ENCODE results near the gene CCDC187.

Gene CCDC187

DNA sequence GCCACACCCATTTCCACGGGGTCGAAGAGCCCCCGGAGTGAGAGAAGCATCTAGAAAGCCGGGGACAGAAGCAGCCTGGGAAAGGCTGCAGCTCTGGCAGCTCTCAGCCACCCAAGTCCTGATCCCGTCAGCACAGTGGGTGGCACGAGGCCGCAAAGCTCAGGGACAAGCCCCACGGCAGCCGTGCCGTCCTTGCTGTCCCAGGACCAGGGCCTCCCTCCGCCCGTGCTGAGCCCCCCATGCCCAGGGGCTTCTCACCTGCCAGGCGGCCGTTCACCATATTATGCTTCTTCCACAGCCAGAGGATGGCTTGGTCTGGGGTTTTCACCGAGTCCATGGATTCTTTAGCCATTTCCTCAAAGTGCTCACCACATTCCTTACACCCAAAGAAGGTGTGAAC, 92.9 kb downstream of the CCDC187 start:
- DNase-seq (ENCODE audit: low read depth in 2 of 3, low spot score in 1 of 3): no peak

- DNase-seq (ENCODE audit: low read depth in 2 of 3, low spot score in 1 of 3): no peak
These were observed 93.6 kb downstream of the CCDC187 start for GRCh38 chr9:136210276-136210675.

- no peak for DNase-seq (ENCODE audit: low read depth in 2 of 3, low spot score in 1 of 3)
These were observed 94.1 kb downstream of the CCDC187 start for GRCh38 chr9:136209786-136210185.

DNA sequence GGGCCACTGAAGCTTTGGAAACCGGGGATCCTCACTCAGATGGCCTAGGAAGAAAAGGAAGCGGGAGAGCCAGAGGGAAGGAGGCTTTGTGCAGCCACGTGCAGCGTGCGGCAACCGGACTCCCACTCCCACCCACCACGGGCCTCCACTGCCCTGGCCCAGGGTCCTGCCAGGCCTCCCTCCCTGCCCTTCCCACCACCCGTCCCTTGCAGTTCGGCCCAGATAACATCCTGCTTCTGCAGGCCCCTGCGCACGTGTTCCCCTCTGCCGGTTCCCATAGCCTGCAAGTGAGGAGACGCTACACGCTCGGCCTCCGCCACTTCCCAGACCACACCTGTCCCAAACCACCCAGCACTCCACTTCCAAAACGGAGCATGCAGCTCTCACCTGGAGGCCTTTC, 94.7 kb downstream of the CCDC187 start:
- DNase-seq (ENCODE audit: low read depth in 2 of 3, low spot score in 1 of 3): no peak

GRCh38 chr9:136208675-136209074, 95.2 kb downstream of the CCDC187 start:
- no peak for DNase-seq (ENCODE audit: low read depth in 2 of 3, low spot score in 1 of 3)

DNA sequence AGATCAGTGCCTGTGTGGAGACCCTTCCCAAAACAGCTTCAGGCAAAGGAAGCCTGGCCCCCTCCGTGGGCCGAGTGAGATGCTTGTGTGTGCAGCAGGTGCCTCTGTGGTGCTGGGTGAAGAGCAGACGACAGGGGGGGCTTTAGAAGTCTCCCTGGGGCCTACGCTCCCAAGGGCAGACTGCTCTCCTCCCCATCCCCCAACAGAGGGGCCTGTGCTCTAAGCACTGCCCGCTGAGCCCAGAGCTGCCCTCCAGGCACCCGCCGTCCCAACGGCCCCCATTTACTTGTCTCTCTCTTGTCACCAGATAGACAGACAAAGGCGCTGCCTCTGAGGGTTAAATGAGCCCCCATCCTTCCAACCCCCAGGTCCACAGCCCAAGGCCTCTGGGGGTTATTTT, 96.3 kb downstream of the CCDC187 start:
- no peak for DNase-seq (ENCODE audit: low read depth in 2 of 3, low spot score in 1 of 3)

DNA sequence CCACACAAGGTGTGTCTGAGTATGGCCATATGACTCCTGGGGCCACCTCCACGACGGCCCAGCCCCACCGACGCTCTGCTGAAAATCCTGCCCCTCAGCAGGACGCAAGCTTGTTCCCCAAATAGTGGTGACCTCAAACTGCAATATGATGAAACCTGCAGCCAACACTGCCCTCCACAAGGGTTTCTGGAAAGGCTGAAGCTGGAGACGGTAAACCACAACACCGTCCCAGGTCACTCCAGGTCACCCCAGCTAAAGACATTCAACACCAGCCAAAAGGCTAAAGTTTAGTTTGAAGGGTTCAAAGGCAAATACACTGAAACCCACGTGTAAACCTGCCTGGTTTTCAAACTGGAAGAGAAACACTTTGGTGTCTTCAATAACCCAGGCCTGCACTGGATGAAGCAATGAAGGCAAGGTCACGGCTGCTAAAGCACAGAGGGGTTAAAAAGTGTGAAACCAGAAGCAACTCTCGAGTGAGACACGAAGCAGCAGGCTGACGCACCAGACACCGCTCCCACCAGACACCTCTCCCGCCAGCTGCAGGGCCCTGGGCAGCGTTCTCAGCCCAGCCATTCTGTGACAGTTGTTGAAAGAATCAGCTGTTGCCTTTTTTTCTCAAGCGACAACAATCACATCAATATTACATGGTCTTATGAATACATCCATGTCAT, 97.2 kb downstream of the CCDC187 start:
- DNase-seq (ENCODE audit: low read depth in 2 of 3, low spot score in 1 of 3): no peak

DNA sequence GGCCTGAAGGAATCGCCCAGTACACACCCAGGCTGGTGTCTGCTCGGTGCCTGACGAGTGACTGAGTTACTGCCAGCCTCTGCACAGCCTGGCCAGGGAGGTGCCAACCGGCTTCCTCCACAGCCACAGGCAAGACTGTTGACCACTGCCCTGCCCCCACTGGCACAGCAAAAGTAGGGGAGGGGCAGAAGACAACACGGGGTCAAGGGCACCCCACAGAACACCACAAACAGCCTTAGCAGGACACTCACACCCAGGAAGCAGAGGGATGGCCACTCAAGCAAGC, 98.2 kb downstream of the CCDC187 start:
- DNase-seq (ENCODE audit: low read depth in 2 of 3, low spot score in 1 of 3): no peak

- DNase-seq (ENCODE audit: low read depth in 2 of 3, low spot score in 1 of 3): no peak
These were observed 98.8 kb downstream of the CCDC187 start, which contains the start of gene LHX3 for GRCh38 chr9:136204838-136205706. Gene LHX3, minus strand, starts transcription at chr9:136205128. Its CDS starts 116 bp downstream, at chr9:136205012.

GRCh38 chr9:136204145-136204805, 99.6 kb downstream of the CCDC187 start:
- DNase-seq (ENCODE audit: low read depth in 2 of 3, low spot score in 1 of 3): no peak

DNA sequence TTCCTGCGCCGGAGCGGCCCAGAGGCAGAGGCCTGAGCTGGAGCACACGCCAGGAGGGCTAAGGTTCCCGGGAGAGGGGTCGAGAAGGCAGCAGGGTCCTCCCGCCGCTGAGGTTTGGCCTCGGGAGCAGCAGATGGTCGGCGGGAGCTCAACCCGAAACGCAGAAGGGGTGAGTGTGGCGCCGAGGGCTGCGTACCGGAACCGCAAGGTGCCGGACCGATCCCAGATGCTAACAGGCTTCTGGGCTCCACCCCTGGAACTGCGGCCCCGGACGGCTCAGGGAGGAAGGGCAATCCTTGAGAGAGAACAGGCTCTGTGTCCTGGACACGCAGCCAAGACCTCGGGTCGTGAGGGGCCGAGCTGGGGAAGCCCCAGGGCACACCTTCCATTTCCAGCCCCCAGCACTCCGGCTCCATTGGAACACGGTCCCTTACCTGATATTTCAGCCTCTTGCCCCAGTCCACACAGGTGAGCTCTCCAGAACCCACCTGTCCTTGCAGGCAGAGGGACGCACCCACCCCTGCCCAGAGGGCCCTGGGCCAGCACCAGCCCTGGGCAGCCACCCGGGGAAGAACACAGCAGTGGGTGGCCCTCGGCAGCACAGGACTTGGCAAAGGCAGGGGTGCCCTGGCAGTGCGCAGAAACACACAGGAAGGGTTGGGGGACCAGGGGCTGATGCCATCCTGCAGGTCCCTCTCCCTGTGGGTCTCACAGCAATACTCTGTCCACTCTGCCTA, 100.3 kb downstream of the CCDC187 start:
- no peak for DNase-seq (ENCODE audit: low read depth in 2 of 3, low spot score in 1 of 3)

DNA sequence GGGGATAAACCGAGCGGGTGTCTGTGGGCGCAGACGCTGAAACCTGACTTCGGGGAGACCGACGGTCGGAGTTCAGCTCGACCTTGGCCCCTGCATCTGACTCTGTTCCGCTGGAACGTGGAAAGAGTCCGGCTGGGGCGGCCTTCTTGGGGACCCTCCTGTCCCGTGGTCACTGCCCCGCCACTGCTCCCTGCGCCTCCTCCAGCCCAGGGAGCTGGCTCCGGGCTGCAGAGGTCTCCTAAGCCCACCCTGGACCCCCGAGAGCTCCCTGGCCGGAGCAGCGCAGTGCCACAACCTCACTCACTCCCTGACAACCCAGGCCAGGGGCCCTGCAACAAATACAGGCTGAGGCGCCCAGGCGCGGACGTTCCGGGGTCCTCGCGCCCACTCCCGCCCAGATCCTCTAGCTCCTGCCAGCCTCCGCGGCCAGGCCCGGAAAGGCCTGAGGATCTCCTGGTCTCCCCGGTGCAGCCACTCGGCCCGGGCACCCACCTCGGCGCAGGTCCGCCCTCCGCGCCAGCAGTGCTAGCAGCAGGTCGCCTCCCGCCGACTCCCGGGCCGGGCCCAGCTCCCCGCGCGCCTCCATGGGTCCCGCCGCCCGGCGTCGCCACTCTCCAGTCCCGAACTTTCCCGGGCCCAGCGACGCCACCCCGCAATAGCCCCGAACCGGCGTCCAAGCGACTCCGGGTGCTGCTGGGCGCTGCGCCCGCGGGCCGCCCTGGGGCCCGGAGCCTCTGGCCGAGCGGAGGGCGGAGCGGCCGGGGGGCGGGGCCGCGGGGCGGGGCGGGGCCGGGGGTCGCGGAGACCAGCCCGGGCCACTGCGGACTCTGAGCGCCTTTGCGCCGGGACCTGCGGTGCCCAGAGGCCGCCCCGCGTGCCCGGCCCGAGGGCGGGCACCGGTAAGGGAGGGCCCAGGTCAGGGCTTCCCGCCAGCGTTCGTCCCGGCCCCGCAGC, 101.2 kb downstream of the CCDC187 start:
- no peak for DNase-seq (ENCODE audit: low read depth in 2 of 3, low spot score in 1 of 3)

GRCh38 chr9:136201609-136202453, 102.1 kb downstream of the CCDC187 start:
- no peak for DNase-seq (ENCODE audit: low read depth in 2 of 3, low spot score in 1 of 3)

DNA sequence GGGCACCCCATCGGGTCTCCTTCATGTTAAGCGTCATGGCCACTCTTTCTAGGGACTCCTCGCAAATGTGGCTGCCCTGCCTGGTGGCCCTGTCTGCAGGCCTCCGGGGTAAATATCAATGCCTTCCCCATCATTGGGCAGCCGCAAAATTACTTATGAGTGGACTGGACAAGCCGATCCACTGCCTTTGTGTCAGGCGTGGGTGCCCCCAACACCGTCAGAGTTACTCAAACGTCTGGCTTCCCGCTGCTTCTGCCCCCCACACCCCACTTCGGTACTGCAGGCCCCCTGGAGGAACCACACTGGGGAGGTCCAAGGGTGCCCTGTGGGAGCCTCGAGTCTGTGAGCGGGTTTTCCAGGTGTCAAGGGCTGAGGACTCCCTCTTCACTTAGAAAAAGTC, 102.7 kb downstream of the CCDC187 start:
- no peak for DNase-seq (ENCODE audit: low read depth in 2 of 3, low spot score in 1 of 3)

GRCh38 chr9:136200424-136200823, 103.5 kb downstream of the CCDC187 start:
- no peak for DNase-seq (ENCODE audit: low read depth in 2 of 3, low spot score in 1 of 3)
